DOHH2 (cell line): Measurements from ENCODE around the gene MDFI.
"Not testable (repeated sequence)": the region's sequence is repeated elsewhere in the genome, so short reads cannot be mapped to it uniquely, and the experiment has no call there.

Source experiments
- H3F3A ChIP-seq: fragments of 200-600 bp; sonication (generic), shearing (Covaris generic); 2 replicates; pipeline ENCODE4 v1.6.0; 2016; ENCODE audit warnings: antibody characterized with exemption, mild to moderate bottlenecking; ENCODE audit not compliant: control insufficient read depth, insufficient read depth
- H3K27ac ChIP-seq: fragments of 200-600 bp; sonication (generic); 2 replicates; pipeline ENCODE4 v1.5.1; 2014; ENCODE audit warnings: low read depth, mild to moderate bottlenecking, low read length, moderate library complexity
- H3K27me3 ChIP-seq: fragments of 200-600 bp; sonication (generic); 2 replicates; pipeline ENCODE4 v1.6.1; 2014; ENCODE audit warnings: mild to moderate bottlenecking, low read length, mixed read lengths; ENCODE audit not compliant: control insufficient read depth
- H3K36me3 ChIP-seq: fragments of 200-600 bp; sonication (generic); 2 replicates; pipeline ENCODE4 v1.6.1; 2014; ENCODE audit warnings: mild to moderate bottlenecking, low read length, moderate library complexity, mixed read lengths; ENCODE audit not compliant: control insufficient read depth
- H3K4me1 ChIP-seq: fragments of 200-600 bp; sonication (generic); 2 replicates; pipeline ENCODE4 v1.6.1; 2014; ENCODE audit warnings: mild to moderate bottlenecking, low read length, mixed read lengths; ENCODE audit not compliant: control insufficient read depth
- H3K4me2 ChIP-seq: fragments of 200-600 bp; sonication (generic); 2 replicates; pipeline ENCODE4 v1.6.0; 2014; ENCODE audit warnings: mild to moderate bottlenecking, low read length, moderate library complexity
- H3K4me3 ChIP-seq: fragments of 200-600 bp; sonication (generic); 2 replicates; pipeline ENCODE4 v1.5.1; 2014; ENCODE audit warnings: mild to moderate bottlenecking, low read length, mixed read lengths
- H3K79me2 ChIP-seq: fragments of 200-600 bp; sonication (generic); 2 replicates; pipeline ENCODE4 v1.6.1; 2014; ENCODE audit warnings: mild to moderate bottlenecking, low read length, mixed read lengths; ENCODE audit not compliant: control insufficient read depth
- H3K9me2 ChIP-seq: fragments of 200-600 bp; sonication (generic); replicated peaks from 2 replicates; pipeline ENCODE4 v1.6.1; 2014; ENCODE audit warnings: mild to moderate bottlenecking, low read length, mixed read lengths; ENCODE audit not compliant: control insufficient read depth
- H3K9me3 ChIP-seq: fragments of 200-600 bp; sonication (generic); 2 replicates; pipeline ENCODE4 v1.6.1; 2014; ENCODE audit warnings: antibody characterized with exemption, low read length, mixed read lengths; ENCODE audit not compliant: control insufficient read depth, insufficient read depth
- H4K20me1 ChIP-seq: fragments of 200-600 bp; sonication (generic); 2 replicates; pipeline ENCODE4 v1.6.0; 2014; ENCODE audit warnings: low read depth, mild to moderate bottlenecking, antibody characterized with exemption, low read length, moderate library complexity; ENCODE audit not compliant: control insufficient read depth, insufficient read depth
- CTCF ChIP-seq: fragments of 200-600 bp; sonication (generic); IDR thresholded peaks from one replicate; pipeline ENCODE4 v1.5.1; 2014; ENCODE audit warnings: antibody characterized with exemption, mild to moderate bottlenecking, low read depth, low read length; ENCODE audit not compliant: poor library complexity, severe bottlenecking
- EZH2phosphoT487 ChIP-seq: fragments of 200-600 bp; sonication (generic); IDR thresholded peaks from 2 replicates; pipeline ENCODE4 v1.6.1; 2017; ENCODE audit warnings: borderline replicate concordance, mild to moderate bottlenecking, antibody characterized with exemption, low read length, moderate library complexity, mixed read lengths

Gene MDFI

GRCh38 chr6:41618598-41618997 is 19.7 kb upstream of the MDFI start:
- TF ChIP-seq CTCF (no peak), EZH2phosphoT487 (no peak)
- Histone ChIP-seq H3K4me1 (no peaks in the 10 kb centered on the region), H3K9me2 (no peaks in the 10 kb centered on the region), H4K20me1 (no peaks in the 10 kb centered on the region), H3K27ac (no peak overlapping the region), H3K9me3 (no peaks in the 10 kb centered on the region), H3K27me3 (peaks cover 38% of the 10 kb centered on the region), H3K4me2 (no peak overlapping the region), H3K36me3 (no peaks in the 10 kb centered on the region), H3K79me2 (no peaks in the 10 kb centered on the region), H3F3A (no peaks in the 10 kb centered on the region), H3K4me3 (no peak overlapping the region)

DNA sequence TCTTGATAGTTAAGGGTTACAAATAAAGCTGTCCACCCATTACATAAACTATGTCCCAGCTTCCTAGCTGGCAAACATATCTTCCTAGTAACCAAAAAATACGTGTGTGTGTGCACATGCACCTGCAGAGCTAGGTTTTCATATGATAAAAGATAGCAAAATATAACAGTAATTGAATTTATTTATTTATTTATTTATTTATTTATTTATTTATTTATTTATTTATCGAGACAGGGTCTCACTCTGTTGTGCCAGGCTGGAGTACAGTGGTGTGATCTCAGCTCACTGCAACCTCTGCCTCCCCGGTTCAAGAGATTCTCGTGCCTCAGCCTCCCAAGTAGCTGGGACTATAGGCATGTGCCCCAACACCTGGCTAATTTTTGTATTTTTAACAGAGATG is 19.1 kb upstream of the MDFI start:
- not testable (repeated sequence) for H3K4me3 ChIP-seq, H3K36me3 ChIP-seq, H3K27ac ChIP-seq, H3K79me2 ChIP-seq, H4K20me1 ChIP-seq, H3K4me1 ChIP-seq, H3K9me2 ChIP-seq, H3K4me2 ChIP-seq, H3F3A ChIP-seq, H3K9me3 ChIP-seq
- peaks cover 38% of the 10 kb centered on the region for H3K27me3 ChIP-seq

GRCh38 chr6:41621367-41621766 is 16.9 kb upstream of the MDFI start:
- no peak overlapping the region for H3K4me2 ChIP-seq
- no peaks in the 10 kb centered on the region for H3K9me3 ChIP-seq
- peaks cover 10% of the 10 kb centered on the region for H3K4me1 ChIP-seq
- H3K27me3 ChIP-seq: peaks cover 27% of the 10 kb centered on the region
- no peaks in the 10 kb centered on the region for H4K20me1 ChIP-seq
- H3K36me3 ChIP-seq: no peaks in the 10 kb centered on the region
- TF ChIP-seq CTCF (no peak), EZH2phosphoT487 (no peak)
- H3F3A ChIP-seq: no peaks in the 10 kb centered on the region
- no peak overlapping the region for H3K4me3 ChIP-seq
- H3K27ac ChIP-seq: no peak overlapping the region
- H3K79me2 ChIP-seq: no peaks in the 10 kb centered on the region
- no peaks in the 10 kb centered on the region for H3K9me2 ChIP-seq

DNA sequence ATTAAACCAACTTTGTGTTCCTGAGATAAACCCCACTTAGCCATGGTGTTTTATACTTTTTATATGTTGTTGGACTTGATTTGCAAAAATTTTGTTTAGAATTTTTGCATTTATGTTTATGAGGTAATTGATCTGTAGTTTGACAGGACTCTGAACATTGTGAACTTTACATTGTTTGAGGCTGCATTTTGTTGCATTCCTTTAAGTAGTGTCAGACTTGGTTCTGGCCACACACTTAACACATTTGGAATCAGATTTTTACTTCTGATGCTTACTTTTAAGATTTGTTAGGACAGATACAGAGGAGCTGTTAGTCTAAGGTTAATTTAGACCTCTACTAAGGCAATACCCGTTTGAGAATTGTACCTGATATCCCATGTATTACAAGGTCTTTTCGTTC is 16.5 kb upstream of the MDFI start:
- peaks cover 27% of the 10 kb centered on the region for H3K27me3 ChIP-seq
- no peak overlapping the region for H3K4me2 ChIP-seq
- H3K27ac ChIP-seq: no peak overlapping the region
- no peaks in the 10 kb centered on the region for H3K79me2 ChIP-seq
- H3F3A ChIP-seq: no peaks in the 10 kb centered on the region
- no peaks in the 10 kb centered on the region for H3K36me3 ChIP-seq
- peaks cover 10% of the 10 kb centered on the region for H3K4me1 ChIP-seq
- TF ChIP-seq EZH2phosphoT487 (no peak), CTCF (no peak)
- H4K20me1 ChIP-seq: no peaks in the 10 kb centered on the region
- H3K9me3 ChIP-seq: no peaks in the 10 kb centered on the region
- H3K9me2 ChIP-seq: no peaks in the 10 kb centered on the region
- no peak overlapping the region for H3K4me3 ChIP-seq
